NCI-H1436 (cell line): ENCODE results near the gene HOXB3.
"Not testable (repeated sequence)": the region's sequence is repeated elsewhere in the genome, so short reads cannot be mapped to it uniquely, and the experiment has no call there.

Source experiments
- DNase-seq: peaks from one replicate; lab custom pipeline; 2025; lab: John Stamatoyannopoulos, UW

HOXB3 gene

GRCh38 chr17:48526608-48527546 lies 63.2 kb downstream of the HOXB3 start:
- no peak for DNase-seq

DNA sequence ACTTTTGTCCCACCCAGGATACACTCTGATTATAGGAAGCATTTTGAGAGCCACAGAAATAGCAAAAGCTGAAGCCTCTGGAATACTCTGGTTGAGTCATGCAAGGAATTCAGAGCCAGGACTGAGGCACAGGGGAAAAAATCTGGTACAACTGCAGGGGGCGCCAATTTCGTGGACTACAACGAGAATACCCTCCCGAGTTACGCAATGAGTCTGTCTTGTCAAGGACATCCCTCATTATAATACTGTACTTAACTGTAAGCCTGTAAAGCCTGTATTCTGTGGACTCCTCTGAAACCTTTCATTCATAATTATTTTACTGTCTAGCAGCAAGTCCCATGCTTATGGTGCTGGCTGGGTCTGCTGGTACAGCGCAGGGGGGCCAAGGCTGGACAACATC lies 67.0 kb downstream of the HOXB3 start:
- DNase-seq: no peak

DNA sequence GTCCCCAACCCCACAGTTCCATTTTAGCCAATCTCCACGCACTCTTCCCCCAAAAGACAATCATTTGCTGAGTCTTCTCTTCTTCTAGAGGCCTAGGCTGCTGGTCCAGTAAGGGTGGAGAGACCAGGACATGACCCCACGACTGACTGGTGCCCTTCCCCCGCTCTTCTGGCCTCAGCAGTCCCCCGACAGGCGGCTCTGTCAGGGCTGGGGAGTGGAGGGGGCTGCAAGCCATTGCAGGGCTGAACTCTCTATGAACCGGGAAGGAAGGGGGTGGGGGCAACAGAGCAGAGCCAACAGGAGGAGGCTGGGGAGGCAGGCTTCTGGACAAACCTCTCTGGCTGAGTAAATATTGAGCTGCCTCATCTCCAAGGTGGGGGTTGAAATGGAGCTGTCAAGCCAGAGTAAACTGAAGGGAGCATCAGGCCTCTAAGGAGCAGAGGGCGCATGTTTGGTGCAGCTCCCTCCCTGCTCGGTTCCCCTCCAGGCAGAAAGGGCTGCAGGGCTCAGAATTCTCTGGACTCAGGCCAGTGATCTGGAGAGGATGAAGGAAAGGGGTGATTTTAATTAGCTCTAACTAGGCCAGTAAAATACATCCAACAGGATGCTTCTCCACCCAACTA lies 67.9 kb downstream of the HOXB3 start:
- DNase-seq: no peak

GRCh38 chr17:48520631-48521079 lies 69.4 kb downstream of the HOXB3 start:
- no peak for DNase-seq

DNA sequence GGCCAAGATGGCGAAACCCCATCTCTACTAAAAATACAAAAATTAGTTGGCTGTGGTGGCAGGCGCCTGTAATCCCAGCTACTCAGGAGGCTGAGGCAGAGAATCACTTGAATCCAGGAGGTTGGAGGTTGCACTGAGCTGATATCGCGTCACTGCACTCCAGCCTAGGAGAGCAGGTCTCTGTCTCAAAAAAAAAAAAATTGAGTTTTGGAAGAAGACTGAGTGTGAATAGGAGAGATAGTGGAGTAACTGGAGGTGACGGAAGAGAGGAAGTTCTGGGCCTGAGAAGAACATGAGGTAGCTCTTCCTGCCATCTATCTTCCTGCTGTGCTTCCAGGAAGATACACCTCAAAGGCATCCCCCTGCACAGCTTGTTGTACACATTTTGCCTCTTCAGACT lies 70.6 kb downstream of the HOXB3 start:
- DNase-seq: no peak

DNA sequence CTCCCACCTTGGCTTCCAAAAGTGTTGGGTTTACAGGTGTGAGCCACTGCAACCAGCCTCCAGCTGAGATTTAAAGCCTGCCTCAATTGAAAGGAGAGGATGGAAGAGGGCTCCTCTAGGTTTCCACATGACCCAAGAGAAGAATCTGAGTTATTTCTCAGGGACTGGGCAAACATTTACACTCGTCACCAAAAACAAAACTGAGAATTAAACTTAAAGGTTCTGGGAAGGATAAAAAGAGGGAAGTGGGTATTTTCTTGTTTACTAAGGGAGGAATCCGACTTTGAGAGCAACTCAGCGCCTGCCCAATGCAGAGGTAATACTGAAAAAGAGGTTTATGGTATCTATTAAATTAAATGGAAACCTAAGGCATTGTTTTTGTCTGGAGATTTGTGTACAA lies 72.6 kb downstream of the HOXB3 start:
- DNase-seq: no peak

DNA sequence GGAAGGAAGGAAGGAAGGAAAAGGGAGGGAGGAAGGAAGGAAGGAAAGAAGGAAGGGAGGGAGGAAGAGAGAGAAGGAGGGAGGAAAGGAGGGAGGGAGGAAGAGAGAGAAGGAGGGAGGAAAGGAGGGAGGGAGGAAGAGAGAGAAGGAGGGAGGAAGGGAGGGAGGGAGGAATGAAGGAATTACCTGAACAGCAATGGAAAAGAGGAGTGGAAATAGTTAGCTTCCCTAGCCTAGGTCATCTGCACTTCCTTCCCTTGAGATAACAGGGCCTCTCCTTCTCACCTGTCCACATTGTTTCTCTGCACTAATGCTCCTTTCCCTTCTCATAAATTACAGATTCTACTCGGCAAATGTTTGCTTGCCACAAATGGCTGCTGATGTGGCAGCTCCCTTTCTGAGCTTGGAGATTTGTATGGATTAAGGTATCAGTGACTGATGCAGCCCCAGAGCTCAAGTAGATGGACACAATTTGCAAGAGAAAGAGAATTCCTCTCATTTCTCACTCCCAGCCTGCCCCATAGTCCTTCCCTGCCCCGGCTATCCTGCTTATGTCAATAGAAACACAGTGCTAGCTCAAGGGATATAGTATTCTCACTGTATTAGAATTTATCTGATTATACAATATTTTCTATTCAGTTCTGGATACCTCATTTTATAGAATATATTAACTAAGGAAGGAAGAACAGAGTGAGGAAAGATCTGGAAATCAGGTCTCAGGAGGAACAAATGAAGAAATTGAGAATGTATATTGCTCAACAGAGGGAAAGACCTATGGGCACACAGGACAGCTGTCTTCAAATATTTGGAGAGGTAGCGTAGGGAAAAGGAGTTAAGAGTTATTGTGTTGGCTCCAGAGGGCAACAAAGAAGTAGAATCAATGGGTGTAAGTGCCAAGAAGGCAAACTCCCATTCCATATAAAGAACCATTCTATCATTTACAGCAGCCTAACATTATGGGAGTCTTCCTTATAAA lies 73.8 kb downstream of the HOXB3 start:
- no peak for DNase-seq

DNA sequence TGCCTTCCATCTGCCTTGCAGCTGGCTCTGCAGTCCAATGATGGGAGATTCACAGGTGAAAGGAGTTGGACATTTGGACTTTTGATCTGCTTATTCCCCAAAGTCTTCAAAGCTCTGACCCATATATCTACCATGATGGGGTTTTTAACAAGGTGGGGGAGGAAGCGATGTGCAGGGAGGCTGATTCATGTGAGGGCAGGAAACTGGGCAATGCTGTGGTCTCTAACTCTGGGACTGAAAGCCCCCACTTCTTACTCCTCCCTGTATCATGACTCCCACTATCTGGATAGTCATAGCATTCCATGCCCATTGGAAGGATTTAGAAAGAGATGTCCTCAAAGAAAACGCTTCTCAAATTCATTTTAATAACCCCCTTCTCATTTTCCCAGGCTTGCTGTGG lies 75.6 kb downstream of the HOXB3 start:
- no peak for DNase-seq

DNA sequence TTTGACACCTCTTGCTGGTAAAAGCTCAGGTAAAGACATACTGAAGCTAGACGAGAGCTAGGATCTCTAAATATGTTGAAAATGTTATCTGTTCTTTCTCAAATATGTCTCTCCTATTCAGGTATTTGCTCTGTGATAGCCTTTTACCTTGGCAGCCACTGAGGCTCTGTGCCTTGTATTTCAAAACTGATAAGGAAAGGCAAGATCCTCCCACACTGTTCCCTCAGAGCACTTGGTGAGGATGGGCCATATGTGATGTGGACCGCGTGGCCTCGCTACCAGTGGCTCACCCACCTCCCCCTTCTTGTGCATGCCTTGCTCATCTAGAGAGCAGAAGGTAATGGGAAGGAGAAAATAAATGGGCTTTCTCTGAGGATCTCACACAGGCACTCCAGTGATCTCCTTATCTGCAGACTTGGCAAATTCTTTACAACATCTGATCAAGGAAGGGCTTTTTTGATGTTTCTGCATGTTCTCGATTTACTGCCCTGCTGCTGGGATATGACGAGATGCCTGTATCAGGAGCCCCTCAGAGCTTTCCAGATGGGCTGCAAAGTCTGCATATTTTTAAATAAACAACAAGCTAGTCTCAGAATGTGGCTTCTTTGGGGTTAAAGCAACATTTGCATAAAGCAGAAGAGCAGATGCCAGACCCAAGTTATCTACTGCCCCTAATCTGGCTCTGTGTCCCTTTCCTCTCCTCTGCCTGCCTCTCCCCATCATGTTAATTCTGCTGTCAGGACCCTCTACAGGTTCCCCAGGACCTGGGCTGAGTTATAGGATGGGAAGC lies 76.2 kb downstream of the HOXB3 start:
- DNase-seq: no peak

DNA sequence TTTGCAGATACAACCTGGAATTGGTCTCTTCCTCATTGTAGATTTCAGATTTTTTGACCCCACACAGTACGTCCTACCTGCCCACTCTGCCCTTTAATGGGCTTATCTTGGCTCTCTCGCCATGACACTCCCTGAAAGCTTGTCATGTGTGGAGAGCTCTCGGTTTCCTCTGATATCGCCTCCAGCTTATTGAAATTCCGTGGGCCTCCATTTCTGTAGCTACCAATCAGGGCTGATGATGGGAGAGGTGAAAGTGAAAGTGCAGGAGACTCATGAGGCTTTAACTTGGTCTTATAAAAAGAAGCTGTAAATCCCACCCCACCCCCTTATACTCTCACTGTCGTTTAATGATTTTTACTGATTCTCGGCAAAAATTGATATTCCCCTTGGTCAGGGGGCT lies 76.9 kb downstream of the HOXB3 start:
- no peak for DNase-seq

DNA sequence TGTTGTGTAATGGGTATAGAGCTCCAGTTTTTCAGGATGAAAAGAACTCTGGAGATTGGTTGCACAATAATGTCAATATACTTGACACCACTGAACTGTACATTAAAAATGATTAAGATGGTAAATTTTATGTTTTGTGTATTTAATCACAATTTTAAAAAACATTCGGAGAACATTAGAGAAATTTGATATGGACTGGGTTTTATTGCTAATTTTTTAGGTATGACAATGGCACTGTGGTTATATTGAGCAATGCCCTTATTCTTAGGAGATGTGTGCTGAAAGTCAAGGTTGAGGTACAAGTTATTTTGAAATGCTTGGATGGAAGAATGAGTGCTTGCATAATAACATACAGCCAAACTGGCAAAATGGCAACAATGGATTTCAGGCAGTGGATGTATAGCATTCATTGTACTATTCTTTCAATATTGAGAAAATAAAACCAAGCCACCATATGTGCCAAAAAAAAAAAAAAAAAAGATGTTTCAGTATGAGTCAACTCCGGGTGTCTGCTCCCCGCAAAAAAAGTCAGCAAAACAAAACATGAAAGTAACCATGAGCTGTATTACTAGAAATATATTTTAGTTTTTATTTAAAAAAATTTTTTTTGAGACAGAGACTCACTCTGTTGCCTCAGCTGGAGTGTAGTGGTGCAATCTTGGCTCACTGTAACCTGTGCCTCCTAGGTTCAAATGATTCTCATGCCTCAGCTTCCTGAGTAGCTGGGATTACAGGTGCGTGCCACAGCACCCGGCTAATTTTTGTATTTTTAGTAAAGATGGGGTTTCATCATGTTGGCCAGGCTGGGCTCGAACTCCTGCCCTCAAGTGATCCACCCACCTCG lies 79.1 kb downstream of the HOXB3 start:
- no peak for DNase-seq

GRCh38 chr17:48510381-48510760 lies 79.7 kb downstream of the HOXB3 start:
- no peak for DNase-seq

- not testable (repeated sequence) for DNase-seq
Observed at GRCh38 chr17:48509708-48510107, 80.3 kb downstream of the HOXB3 start.

GRCh38 chr17:48506246-48506645 lies 83.8 kb downstream of the HOXB3 start:
- DNase-seq: no peak

- peak; percentile 34 for DNase-seq
Observed at GRCh38 chr17:48505788-48506187, 84.3 kb downstream of the HOXB3 start.

GRCh38 chr17:48504953-48505352 lies 85.1 kb downstream of the HOXB3 start:
- no peak for DNase-seq

GRCh38 chr17:48503747-48504146 lies 86.3 kb downstream of the HOXB3 start:
- no peak for DNase-seq

- DNase-seq: no peak
Observed at GRCh38 chr17:48502901-48503300, 87.1 kb downstream of the HOXB3 start.

DNA sequence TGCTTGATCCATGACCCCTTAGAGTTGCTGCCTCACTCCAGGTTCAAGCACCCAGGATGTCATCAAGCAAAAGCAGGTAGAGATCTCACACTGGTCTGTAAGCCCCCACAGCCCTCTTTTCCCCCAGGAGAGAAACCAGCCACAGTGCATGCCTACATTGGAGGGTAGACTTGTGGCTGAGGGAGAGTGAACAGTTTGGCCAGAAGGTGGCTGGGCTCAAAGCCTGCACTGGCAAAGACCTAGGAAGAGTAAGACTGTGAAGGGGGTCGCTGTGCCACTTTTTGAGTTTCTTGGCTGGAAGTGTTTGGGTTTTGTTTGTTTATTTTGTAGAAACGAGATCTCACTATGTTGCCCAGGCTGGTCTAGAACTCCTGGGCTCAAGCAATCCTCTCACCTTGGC lies 87.7 kb downstream of the HOXB3 start:
- DNase-seq: no peak
